ENCODE results near the gene SLCO3A1.
A peak's percentile ranks its signal among the peaks of the same experiment; 100 is the strongest.

The SLCO3A1 gene

GRCh38 chr15:91853511-91853947 is at the start of gene SLCO3A1:
Gene SLCO3A1, plus strand, starts transcription at chr15:91853708.
- peak; percentile 45 to 54 for DNase-seq

DNA sequence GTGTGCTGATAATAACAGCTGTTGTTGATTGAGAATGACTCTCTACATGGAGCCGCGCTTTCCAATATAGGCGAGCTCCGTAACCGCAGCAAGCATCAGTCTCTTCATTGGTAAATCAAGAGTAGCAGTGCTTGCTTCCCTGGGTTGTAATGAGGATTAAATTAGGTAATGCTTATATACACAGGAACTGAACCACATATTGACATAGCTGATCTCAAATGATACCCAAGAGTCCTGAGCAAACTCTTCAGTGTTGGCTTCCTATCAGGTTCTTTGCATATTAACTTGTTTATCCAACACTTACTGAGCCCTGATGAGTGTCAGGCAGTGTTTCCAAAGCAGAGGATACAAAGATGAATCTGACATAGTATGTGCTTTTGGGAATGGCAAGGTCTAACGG is 46.4 kb upstream of the SLCO3A1 start:
- DNase-seq: no peak

- DNase-seq: no peak
These were observed 39.6 kb upstream of the SLCO3A1 start for GRCh38 chr15:91813924-91814323.

GRCh38 chr15:91816942-91817341 is 36.6 kb upstream of the SLCO3A1 start:
- DNase-seq: no peak

- DNase-seq: no peak
These were observed 32.0 kb upstream of the SLCO3A1 start for GRCh38 chr15:91821458-91821857.

- DNase-seq: no peak
These were observed 29.3 kb upstream of the SLCO3A1 start for GRCh38 chr15:91824256-91824655.

DNA sequence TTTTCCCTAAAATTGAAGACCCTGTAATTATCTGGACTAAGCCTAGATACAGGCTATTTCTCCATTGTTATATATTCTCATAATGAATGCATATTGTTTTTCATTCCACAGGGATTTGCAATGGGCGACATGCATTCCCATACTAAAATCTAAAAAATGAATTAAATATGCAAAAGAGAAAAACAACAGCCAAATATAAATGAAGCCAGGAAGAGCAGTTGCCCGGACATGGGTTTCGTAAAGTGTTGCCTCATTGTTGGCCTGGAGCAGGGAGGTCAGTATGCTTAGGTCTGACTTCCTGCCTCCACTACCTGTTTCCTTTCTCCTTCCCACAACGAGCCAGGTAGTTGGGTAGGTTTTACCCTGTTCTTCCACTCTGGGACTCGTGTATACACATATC is 27.1 kb upstream of the SLCO3A1 start:
- no peak for DNase-seq

DNA sequence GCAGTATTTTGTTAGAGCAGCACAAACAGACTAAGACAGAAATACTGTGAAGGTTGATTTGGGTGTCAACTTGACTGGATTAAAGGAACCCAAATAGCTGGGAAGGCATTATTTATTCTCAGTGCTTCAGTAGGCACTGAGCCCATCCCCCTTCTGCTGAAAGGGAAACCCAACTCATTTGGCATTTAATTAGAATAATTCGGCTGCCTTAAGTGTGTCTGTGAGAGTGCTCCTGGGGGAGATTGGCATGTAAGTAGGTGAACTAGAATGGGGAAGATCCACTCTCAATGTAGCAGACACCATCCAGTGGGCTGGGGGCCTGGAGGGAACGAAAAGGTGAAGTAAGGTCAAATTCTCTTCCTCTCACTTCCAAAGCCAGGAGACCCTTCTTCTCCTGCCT is 20.5 kb upstream of the SLCO3A1 start:
- no peak for DNase-seq

DNA sequence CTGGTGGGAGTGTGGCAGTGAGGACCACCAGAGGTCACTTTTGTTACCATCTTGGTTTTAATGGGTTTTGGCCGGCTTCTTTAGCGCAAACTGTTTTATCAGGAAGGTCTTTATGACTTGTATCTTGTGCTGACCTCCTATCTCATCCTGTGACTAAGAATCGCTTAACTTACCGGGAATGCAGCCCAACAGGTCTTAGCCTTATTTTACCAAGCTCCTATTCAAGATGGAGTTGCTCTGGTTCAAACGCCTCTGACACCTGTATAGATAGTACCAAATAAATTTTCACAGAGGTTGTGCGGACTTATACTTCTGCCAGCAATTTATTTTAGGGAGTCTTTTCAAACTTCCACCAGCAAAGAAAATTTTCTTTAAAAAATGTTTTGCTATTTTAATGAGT is 13.6 kb upstream of the SLCO3A1 start:
- no peak for DNase-seq

- no peak for DNase-seq
These were observed 11.6 kb upstream of the SLCO3A1 start for GRCh38 chr15:91841861-91842260.

GRCh38 chr15:91844341-91844740 is 9.2 kb upstream of the SLCO3A1 start:
- DNase-seq: no peak

GRCh38 chr15:91844928-91845327 is 8.6 kb upstream of the SLCO3A1 start:
- DNase-seq: no peak

- no peak for DNase-seq
These were observed 7.8 kb upstream of the SLCO3A1 start for GRCh38 chr15:91845720-91846119.

- no peak for DNase-seq
These were observed 4.3 kb upstream of the SLCO3A1 start for GRCh38 chr15:91849180-91849579.

DNA sequence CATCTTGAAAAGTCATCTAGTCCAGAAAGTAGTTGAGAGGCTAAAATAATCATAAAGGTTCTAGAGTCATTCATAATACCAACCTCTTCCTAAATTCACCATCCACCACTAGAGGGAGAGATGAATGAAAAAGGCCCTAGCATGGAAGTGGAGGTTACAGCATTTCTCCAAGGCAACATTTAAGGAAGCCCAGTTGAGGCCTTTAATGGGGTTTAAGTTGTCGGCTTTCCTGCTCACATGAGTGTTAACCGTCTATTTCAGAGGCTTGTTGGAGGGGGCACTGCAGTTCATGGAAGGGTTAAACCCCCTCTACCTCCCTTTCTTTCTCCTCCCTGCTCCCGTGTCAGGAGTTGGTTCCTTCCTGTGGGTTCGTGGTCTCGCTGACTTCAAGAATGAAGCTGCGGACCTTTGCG is 3.8 kb upstream of the SLCO3A1 start:
- DNase-seq: no peak

GRCh38 chr15:91852741-91853510 is 582 bp upstream of the SLCO3A1 start:
- peak; percentile 66 to 76 for DNase-seq

DNA sequence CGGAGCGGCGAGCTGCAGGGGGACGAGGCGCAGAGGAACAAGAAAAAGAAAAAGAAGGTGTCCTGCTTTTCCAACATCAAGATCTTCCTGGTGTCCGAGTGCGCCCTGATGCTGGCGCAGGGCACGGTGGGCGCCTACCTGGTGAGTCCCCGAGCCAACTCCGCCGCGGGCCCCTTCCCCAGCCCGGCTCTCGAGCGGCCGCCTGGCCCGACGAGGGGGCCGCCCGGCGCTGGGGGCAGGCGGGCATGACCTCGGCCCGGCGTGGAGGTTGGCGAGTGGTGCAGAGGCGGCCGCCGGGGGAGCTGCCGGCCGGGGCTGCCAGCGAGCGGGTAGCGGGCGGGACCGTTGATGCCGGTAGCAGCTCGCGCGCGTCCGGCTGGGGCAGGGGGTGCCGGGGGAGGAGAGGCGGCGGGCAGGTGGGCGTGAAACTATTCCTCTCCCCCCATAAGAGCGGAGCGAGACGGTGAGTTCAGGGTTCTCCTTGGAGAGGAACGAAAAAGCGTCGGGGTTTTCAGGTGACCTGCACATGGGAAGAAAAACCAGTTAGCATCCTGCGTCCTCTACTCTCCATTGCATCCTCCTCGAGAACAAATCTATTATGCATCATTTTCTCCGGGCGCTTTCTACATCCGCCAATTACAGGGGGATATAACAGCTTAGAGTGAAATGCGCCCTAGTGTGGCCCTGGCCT is 585 bp downstream of the SLCO3A1 start:
- no peak for DNase-seq

DNA sequence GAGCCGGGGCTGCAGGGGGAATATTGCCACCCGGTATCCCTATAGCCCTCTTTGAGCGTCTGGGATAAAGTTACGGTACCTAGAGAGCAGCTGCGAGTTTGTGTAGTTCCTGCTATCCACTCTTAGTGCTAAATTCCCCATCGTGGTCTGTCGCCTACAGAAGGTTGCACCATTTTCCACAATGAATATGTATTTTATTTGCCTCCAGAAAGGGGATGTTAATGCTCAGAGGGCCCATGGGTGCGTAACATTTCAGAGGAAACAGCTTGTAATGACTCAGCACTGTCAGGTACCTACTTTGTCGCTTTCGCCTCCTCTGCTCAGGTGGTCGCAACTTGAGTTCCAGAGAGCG is 1.1 kb downstream of the SLCO3A1 start:
- DNase-seq: no peak

- DNase-seq: no peak
These were observed 1.7 kb downstream of the SLCO3A1 start for GRCh38 chr15:91855241-91855640.

DNA sequence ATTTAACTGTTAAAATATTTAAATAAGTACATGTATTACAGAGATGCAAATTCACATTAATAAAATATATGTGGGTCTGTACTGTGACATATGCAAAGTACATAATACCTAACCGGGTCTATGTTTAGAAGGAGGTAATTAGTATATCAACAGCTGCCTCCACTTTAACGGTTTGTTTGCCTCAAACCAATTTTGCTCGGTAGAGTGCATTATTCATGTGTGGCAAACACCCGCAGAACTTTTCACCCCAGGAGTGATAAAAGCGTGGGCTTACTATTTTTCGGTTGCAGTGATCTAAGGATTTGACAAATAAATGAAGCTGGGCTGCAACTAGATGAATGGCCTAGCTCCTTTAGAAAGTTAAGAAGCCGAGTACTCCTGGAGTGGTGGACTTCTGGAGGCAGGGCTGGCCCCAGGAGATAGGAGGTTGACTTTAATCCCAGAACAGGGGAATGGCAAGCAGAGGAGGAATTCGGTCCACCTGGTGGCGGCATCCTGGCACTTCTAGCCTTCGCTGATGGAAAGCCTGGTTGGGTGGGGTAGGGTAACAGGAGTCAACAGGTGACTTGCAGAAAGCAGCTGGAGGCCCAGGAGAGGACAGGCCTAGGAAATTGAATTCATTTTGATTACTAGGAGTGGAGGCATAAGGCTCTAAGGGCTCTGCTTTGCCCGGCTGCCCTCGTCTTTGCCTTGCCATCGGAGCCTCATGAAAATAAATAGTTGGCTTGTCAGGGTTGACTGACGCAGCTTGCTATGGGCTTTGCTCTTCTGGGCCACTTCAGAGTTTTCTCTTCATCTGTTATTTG is 2.4 kb downstream of the SLCO3A1 start:
- DNase-seq: no peak

DNA sequence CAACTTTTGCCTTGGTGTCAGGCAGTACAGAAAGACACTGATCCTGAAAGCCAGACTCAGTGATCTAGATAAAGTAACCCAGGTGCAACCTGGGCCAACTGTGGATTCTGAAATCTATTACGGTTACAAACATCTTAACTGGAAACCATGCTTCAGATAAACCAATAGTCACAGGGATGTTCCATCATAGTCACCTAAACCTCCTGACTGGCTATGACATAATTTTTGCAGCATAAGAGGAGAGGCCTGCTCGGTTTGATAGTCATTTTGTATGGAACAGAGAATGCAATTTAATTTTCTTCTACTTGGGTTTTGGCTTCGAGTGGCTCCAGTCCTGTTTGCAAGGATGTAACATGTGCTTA is 3.7 kb downstream of the SLCO3A1 start:
- DNase-seq: no peak

- no peak for DNase-seq
These were observed 4.3 kb downstream of the SLCO3A1 start for GRCh38 chr15:91857772-91858171.

GRCh38 chr15:91860498-91860897 is 7.0 kb downstream of the SLCO3A1 start:
- no peak for DNase-seq

DNA sequence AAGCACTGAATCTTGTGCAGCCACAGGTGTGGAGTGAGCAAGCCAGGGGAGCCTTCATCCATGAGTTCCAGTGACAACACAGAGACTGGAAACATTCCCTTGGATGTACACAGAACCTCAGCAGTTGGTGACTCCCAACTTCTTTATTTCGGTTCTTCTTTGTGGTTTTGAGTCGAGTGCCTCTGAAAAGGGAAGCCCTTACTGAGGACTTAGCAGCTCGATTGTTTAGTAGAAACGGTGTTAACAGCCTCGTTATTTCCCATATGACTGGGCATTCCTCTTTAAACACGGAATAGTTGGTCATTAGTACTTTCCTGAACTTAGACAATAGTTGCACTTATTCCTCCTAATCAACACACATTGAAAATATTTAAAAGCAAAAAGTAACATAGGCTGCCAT is 7.7 kb downstream of the SLCO3A1 start:
- DNase-seq: no peak

Measured in stimulated activated CD4-positive, alpha-beta T cell treated with anti-CD3 and anti-CD28 coated beads, Interleukin-2, amount 100 ng/mL, for 48 hours (primary cell).